MM.1S (cell line): ENCODE measurements around the gene DOK1.

ENCODE experiments used
- DNase-seq: peaks from one replicate; pipeline ENCODE4 v3.0.0-alpha.2; 2015
- H2AFZ ChIP-seq: fragments of 300-600 bp; sonication (generic); 2 replicates; pipeline ENCODE4 v1.6.0; 2016; ENCODE audit warnings: antibody characterized with exemption, low read length
- H3F3A ChIP-seq: fragments of 300-600 bp; sonication (generic); 2 replicates; pipeline ENCODE4 v1.6.1; 2016; ENCODE audit warnings: mild to moderate bottlenecking, antibody characterized with exemption, low read length, moderate library complexity, mixed read lengths; ENCODE audit not compliant: insufficient read depth
- H3K27ac ChIP-seq: fragments of 300-600 bp; sonication (generic); 2 replicates; pipeline ENCODE4 v1.5.1; 2016; ENCODE audit warnings: mild to moderate bottlenecking, low read length
- H3K27me3 ChIP-seq: fragments of 300-600 bp; sonication (generic); replicated peaks from 2 replicates; pipeline ENCODE4 v1.6.0; 2016; ENCODE audit warnings: low read length; ENCODE audit not compliant: insufficient read depth
- H3K36me3 ChIP-seq: fragments of 300-600 bp; sonication (generic); replicated peaks from 2 replicates; pipeline ENCODE4 v1.6.1; 2016; ENCODE audit warnings: mild to moderate bottlenecking, low read length, mixed read lengths; ENCODE audit not compliant: insufficient read depth
- H3K4me1 ChIP-seq: fragments of 300-600 bp; sonication (generic); 2 replicates; pipeline ENCODE4 v1.6.1; 2016; ENCODE audit warnings: low read length, mixed read lengths
- H3K4me2 ChIP-seq: fragments of 300-600 bp; sonication (generic); 2 replicates; pipeline ENCODE4 v1.6.0; 2016; ENCODE audit warnings: low read depth, low read length
- H3K4me3 ChIP-seq: fragments of 300-600 bp; sonication (generic); 2 replicates; pipeline ENCODE4 v1.5.1; 2016; ENCODE audit warnings: low read length, mixed read lengths
- H3K79me2 ChIP-seq: fragments of 300-600 bp; sonication (generic); 2 replicates; pipeline ENCODE4 v1.6.1; 2016; ENCODE audit warnings: mixed run types, low read length, mixed read lengths
- H3K9ac ChIP-seq: fragments of 300-600 bp; sonication (generic); 2 replicates; pipeline ENCODE4 v1.6.1; 2016; ENCODE audit warnings: low read length, mixed read lengths
- H3K9me2 ChIP-seq: fragments of 300-600 bp; sonication (generic); replicated peaks from 2 replicates; pipeline ENCODE4 v1.6.1; 2016; ENCODE audit warnings: mild to moderate bottlenecking, low read length, mixed read lengths; ENCODE audit not compliant: insufficient read depth
- H3K9me3 ChIP-seq: fragments of 300-600 bp; sonication (generic); replicated peaks from 2 replicates; pipeline ENCODE4 v1.6.1; 2016; ENCODE audit warnings: mild to moderate bottlenecking, low read length, mixed read lengths; ENCODE audit not compliant: insufficient read depth
- H4K20me1 ChIP-seq: fragments of 300-600 bp; sonication (generic); 2 replicates; pipeline ENCODE4 v1.6.1; 2016; ENCODE audit warnings: mild to moderate bottlenecking, low read length, moderate library complexity, mixed read lengths; ENCODE audit not compliant: insufficient read depth
- EZH2 ChIP-seq: fragments of 300-600 bp; sonication (generic); optimal IDR thresholded peaks from 2 replicates; pipeline ENCODE3; 2017; ENCODE audit warnings: low read depth, mild to moderate bottlenecking, antibody characterized with exemption, low read length, mixed read lengths
- EZH2phosphoT487 ChIP-seq: fragments of 300-600 bp; sonication (generic); IDR thresholded peaks from 2 replicates; pipeline ENCODE4 v1.6.1; 2018; ENCODE audit warnings: antibody characterized with exemption, low read length
- TF ChIP-seq, protein P1 (sequence below): fragments of 300-600 bp; sonication (generic); IDR thresholded peaks from 2 replicates; pipeline ENCODE4 v1.5.1; 2016; ENCODE audit warnings: antibody characterized with exemption, low read length, mixed read lengths

Gene DOK1

GRCh38 chr2:74528600-74529356, 25.7 kb upstream of the DOK1 start:
- Histone ChIP-seq H4K20me1 (no peaks in the 10 kb centered on the region), H3K4me2 (peak overlapping the region; percentile 90), H3K27me3 (no peaks in the 10 kb centered on the region), H3K4me3 (peak overlapping the region; percentile 91), H3K79me2 (peaks cover 42% of the 10 kb centered on the region), H3K27ac (peak overlapping the region; percentile 69; the same call in 1 of the 2 replicates), H3K9ac (peak overlapping the region; percentile 94), H3K36me3 (peaks cover 11% of the 10 kb centered on the region), H3K9me3 (no peaks in the 10 kb centered on the region), H2AFZ (peak overlapping the region; percentile 67), H3F3A (peaks cover 15% of the 10 kb centered on the region; the same call in 1 of the 2 replicates), H3K9me2 (no peaks in the 10 kb centered on the region), H3K4me1 (peaks cover 14% of the 10 kb centered on the region)
- no peak for TF ChIP-seq EZH2phosphoT487
- TF ChIP-seq, protein P1, sequence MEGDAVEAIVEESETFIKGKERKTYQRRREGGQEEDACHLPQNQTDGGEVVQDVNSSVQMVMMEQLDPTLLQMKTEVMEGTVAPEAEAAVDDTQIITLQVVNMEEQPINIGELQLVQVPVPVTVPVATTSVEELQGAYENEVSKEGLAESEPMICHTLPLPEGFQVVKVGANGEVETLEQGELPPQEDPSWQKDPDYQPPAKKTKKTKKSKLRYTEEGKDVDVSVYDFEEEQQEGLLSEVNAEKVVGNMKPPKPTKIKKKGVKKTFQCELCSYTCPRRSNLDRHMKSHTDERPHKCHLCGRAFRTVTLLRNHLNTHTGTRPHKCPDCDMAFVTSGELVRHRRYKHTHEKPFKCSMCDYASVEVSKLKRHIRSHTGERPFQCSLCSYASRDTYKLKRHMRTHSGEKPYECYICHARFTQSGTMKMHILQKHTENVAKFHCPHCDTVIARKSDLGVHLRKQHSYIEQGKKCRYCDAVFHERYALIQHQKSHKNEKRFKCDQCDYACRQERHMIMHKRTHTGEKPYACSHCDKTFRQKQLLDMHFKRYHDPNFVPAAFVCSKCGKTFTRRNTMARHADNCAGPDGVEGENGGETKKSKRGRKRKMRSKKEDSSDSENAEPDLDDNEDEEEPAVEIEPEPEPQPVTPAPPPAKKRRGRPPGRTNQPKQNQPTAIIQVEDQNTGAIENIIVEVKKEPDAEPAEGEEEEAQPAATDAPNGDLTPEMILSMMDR = peak; percentile 14; the same call in 1 of the 2 replicates
- peak; percentile 46 for DNase-seq

DNA sequence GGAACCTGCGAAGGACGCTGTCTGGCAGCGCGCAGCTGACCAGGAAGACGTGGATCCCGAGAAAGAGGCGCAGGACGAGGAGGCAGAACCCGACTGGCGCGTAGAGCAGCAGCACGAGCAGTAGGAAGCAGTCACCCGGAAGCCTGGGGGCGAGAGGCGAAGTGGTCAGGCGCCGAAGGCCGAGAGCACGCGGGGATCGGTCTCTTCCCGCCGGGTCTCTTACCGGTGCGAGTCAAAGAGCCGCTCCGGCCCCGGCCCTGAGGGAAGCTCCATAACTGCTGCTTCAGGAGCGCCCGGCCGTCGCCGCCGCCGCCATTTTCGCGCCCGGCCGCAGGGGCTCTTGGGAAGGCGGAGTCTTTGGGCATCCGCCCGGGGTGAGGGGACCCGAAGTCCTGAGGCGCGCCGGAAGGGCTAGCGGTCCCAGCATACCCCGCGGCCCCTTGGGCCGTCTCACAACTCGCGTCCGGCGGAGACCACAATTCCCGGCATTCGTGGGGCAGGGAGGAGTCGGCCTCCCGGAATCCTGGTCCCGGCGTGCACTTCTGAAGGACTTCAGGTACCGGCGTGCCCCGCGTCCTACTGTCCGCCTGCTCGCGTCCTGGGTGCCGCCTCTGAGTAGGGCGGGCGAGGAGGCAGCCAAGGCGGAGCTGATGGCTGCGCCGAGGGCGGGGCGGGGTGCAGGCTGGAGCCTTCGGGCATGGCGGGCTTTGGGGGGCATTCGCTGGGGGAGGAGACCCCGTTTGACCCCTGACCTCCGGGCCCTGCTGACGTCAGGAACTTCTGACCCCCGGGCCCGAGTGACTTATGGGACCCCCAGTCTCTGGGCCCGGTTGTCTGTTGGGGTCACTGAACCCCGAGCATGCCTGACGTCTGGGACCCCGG, 24.9 kb upstream of the DOK1 start, which contains the start of the genes AUP1 and HTRA2:
AUP1 (minus strand) TSS at position 350 of the 882 bp plus-strand sequence; CDS start at position 273, 77 bp downstream.
HTRA2 (plus strand) TSS at position 577 of the 882 bp plus-strand sequence; CDS start at position 651, 74 bp downstream.
- Histone ChIP-seq H2AFZ (peak within 1 kb of the TSS; percentile 72), H3F3A (peaks cover 15% of the 10 kb centered on the region; the same call in 1 of the 2 replicates), H3K27ac (peak within 1 kb of the TSS; percentile 69), H3K79me2 (peaks cover 42% of the 10 kb centered on the region), H3K27me3 (no peaks in the 10 kb centered on the region), H3K4me2 (peak within 1 kb of the TSS; percentile 91), H3K9me2 (no peaks in the 10 kb centered on the region), H3K9me3 (no peaks in the 10 kb centered on the region), H3K4me1 (peaks cover 14% of the 10 kb centered on the region), H4K20me1 (no peaks in the 10 kb centered on the region), H3K36me3 (peaks cover 11% of the 10 kb centered on the region), H3K9ac (peak within 1 kb of the TSS; percentile 94), H3K4me3 (peak within 1 kb of the TSS; percentile 91)
- no peak for TF ChIP-seq EZH2
- TF ChIP-seq, protein P1 = no peak
- no peak for TF ChIP-seq EZH2phosphoT487
- DNase-seq = peak; percentile 99

DNA sequence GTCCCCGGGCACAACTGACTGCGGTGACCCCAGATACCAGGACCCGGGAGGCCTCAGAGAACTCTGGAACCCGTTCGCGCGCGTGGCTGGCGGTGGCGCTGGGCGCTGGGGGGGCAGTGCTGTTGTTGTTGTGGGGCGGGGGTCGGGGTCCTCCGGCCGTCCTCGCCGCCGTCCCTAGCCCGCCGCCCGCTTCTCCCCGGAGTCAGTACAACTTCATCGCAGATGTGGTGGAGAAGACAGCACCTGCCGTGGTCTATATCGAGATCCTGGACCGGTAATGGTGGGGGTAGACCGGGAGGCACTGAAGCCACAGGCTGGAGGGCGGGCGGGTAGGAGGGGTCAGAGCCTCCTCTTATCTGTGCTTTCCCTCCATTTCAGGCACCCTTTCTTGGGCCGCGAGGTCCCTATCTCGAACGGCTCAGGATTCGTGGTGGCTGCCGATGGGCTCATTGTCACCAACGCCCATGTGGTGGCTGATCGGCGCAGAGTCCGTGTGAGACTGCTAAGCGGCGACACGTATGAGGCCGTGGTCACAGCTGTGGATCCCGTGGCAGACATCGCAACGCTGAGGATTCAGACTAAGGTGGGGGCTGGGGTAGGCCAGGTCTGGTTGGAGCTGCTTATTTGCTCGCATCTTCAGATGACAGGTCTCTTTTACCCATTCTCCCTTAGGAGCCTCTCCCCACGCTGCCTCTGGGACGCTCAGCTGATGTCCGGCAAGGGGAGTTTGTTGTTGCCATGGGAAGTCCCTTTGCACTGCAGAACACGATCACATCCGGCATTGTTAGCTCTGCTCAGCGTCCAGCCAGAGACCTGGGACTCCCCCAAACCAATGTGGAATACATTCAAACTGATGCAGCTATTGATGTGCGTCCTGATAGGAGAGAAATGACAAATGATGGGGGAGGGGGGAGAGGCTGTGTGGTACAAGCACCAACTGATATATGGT, 24.0 kb upstream of the DOK1 start:
- peak overlapping the region; percentile 72 for H2AFZ ChIP-seq
- peaks cover 42% of the 10 kb centered on the region for H3K79me2 ChIP-seq
- peak overlapping the region; percentile 91 for H3K4me3 ChIP-seq
- peaks cover 11% of the 10 kb centered on the region for H3K36me3 ChIP-seq
- TF ChIP-seq EZH2phosphoT487 (no peak), EZH2 (no peak)
- TF ChIP-seq, protein P1 = no peak
- DNase-seq = peak; percentile 69
- peaks cover 15% of the 10 kb centered on the region; the same call in 1 of the 2 replicates for H3F3A ChIP-seq
- H3K4me1 ChIP-seq = peaks cover 14% of the 10 kb centered on the region
- no peaks in the 10 kb centered on the region for H3K9me2 ChIP-seq
- H3K9ac ChIP-seq = peak overlapping the region; percentile 94
- H3K9me3 ChIP-seq = no peaks in the 10 kb centered on the region
- peak overlapping the region; percentile 69 for H3K27ac ChIP-seq
- H3K27me3 ChIP-seq = no peaks in the 10 kb centered on the region
- H3K4me2 ChIP-seq = peak overlapping the region; percentile 91
- no peaks in the 10 kb centered on the region for H4K20me1 ChIP-seq
